Activated T-helper 17 cell treated with anti-CD3 and anti-CD28 coated beads, Interleukin-2, amount 50 U/mL, for 72 hours (primary cell): ENCODE results near the gene ITK. TPM values are rescaled to one million over a fixed set of nuclear protein-coding genes. Genes with fewer than 3 reads are reported as not detected.

Source experiments
- ATAC-seq: fragments of 150-1000 bp; cut with Tn5 transposase; replicated peaks from 2 replicates; pipeline ENCODE4 v1.10.0; 2021; ENCODE audit warnings: mild to moderate bottlenecking, moderate library complexity
- H3K27ac Mint-ChIP-seq: one replicate; pipeline ENCODE4 v1.8.0; 2022; ENCODE audit warnings: mixed read lengths
- H3K27me3 Mint-ChIP-seq: one replicate; pipeline ENCODE4 v1.8.0; 2022; ENCODE audit warnings: mixed read lengths
- H3K36me3 Mint-ChIP-seq: one replicate; pipeline ENCODE4 v1.8.0; 2022; ENCODE audit warnings: low read depth, mild to moderate bottlenecking, mixed read lengths
- H3K4me1 Mint-ChIP-seq: one replicate; pipeline ENCODE4 v1.8.0; 2022; ENCODE audit warnings: mixed read lengths
- H3K4me3 Mint-ChIP-seq: one replicate; pipeline ENCODE4 v1.8.0; 2022; ENCODE audit warnings: mild to moderate bottlenecking, mixed read lengths
- H3K9me3 Mint-ChIP-seq: one replicate; pipeline ENCODE4 v1.8.0; 2022; ENCODE audit warnings: mixed read lengths
- total RNA-seq, 2 donors: library from RNA; stranded (reverse); gene quantifications; one replicate each; pipeline ENCODE4 v1.2.3, GENCODE V29; 2022

Gene ITK
- total RNA-seq, 2 donors from 2014 or later = 144 to 277 TPM

GRCh38 chr5:157303023-157303422, 122.4 kb downstream of the ITK start:
- Mint-ChIP-seq H3K4me3 (no peak overlapping the region), H3K4me1 (peaks cover 32% of the 10 kb centered on the region), H3K9me3 (no peaks in the 10 kb centered on the region), H3K27ac (peak overlapping the region; percentile 93), H3K27me3 (no peaks in the 10 kb centered on the region), H3K36me3 (peaks cover 100% of the 10 kb centered on the region)
- ATAC-seq = no peak

GRCh38 chr5:157303667-157304327, 123.2 kb downstream of the ITK start:
- peaks cover 99% of the 10 kb centered on the region for H3K36me3 Mint-ChIP-seq
- H3K4me3 Mint-ChIP-seq = no peak overlapping the region
- peak overlapping the region; percentile 93 for H3K27ac Mint-ChIP-seq
- H3K4me1 Mint-ChIP-seq = peaks cover 32% of the 10 kb centered on the region
- no peaks in the 10 kb centered on the region for H3K27me3 Mint-ChIP-seq
- ATAC-seq = peak; percentile 51
- no peaks in the 10 kb centered on the region for H3K9me3 Mint-ChIP-seq

Other genes starting within 250 kb of the ITK start
- 1 to 10 TPM in 1 of 2 donors, under 1 TPM in 1; 0.67 to 1.3 TPM for gene TIMD4, start 217.6 kb upstream of the ITK start, total RNA-seq
- gene HAVCR1, start 121.7 kb upstream of the ITK start, total RNA-seq = 1 to 10 TPM in 1 of 2 donors, not detected in 1; 1.5 TPM
- gene HAVCR2, start 71.8 kb upstream of the ITK start, total RNA-seq = 10 to 100 TPM; 35.4 to 46.9 TPM
- 10 to 100 TPM in 1 of 2 donors, 1 to 10 TPM in 1; 9.3 to 20.3 TPM for gene MED7, start 38.0 kb upstream of the ITK start, total RNA-seq
- gene GARIN3, start 14.6 kb upstream of the ITK start, total RNA-seq = under 1 TPM; 0.09 to 0.85 TPM
- 100 to 1,000 TPM; 269 to 291 TPM for gene CYFIP2, start 85.3 kb downstream of the ITK start, total RNA-seq